ENCODE measurements around the gene NGLY1.
A peak's percentile ranks its signal among the peaks of the same experiment; 100 is the strongest.

NGLY1 gene

GRCh38 chr3:25782938-25783660, at the start of gene NGLY1:
NGLY1 (minus strand) TSS chr3:25783443; CDS start chr3:25783390, 53 bp downstream.
- TF ChIP-seq EP300 (IDR thresholded peaks at IDR 0.05; ENCODE audit: borderline replicate concordance) (no peak), TEAD4 (IDR thresholded peaks at IDR 0.05) (no peak), NFIC (IDR thresholded peaks at IDR 0.05) (peak; percentile 27; the same call in 1 of the 2 replicates), CREB1 (IDR thresholded peaks at IDR 0.05; ENCODE audit: low read depth) (no peak), TAF1 (IDR thresholded peaks at IDR 0.05; ENCODE audit: low read depth) (peak; percentile 95), YY1 (IDR thresholded peaks at IDR 0.05; ENCODE audit: low read depth) (peak; percentile 87), RAD21 (IDR thresholded peaks at IDR 0.05; ENCODE audit: low read depth) (no peak), CEBPB (IDR thresholded peaks at IDR 0.05) (no peak), EGR1 (IDR thresholded peaks at IDR 0.05) (peak; percentile 12; the same call in 1 of the 2 replicates), MAX (IDR thresholded peaks at IDR 0.05) (peak; percentile 58), TCF12 (IDR thresholded peaks at IDR 0.05; ENCODE audit: low read depth) (0 out of 2 replicates have a peak, but pooled peaks have one; percentile 17), ZBTB7A (IDR thresholded peaks at IDR 0.05; ENCODE audit: low read depth) (no peak), FOXM1 (IDR thresholded peaks at IDR 0.05; ENCODE audit: borderline replicate concordance, low read depth) (no peak)

GRCh38 chr3:25831578-25831977, 48.3 kb upstream of the NGLY1 start:
- TF ChIP-seq RAD21 (IDR thresholded peaks at IDR 0.05; ENCODE audit: low read depth) (peak; percentile 58), FOXM1 (IDR thresholded peaks at IDR 0.05; ENCODE audit: borderline replicate concordance, low read depth) (no peak), TEAD4 (IDR thresholded peaks at IDR 0.05) (no peak)

GRCh38 chr3:25830373-25831280, 47.4 kb upstream of the NGLY1 start:
- TF ChIP-seq TAF1 (IDR thresholded peaks at IDR 0.05; ENCODE audit: low read depth): no peak
- no peak for TF ChIP-seq NFIC (IDR thresholded peaks at IDR 0.05)
- no peak for TF ChIP-seq CEBPB (IDR thresholded peaks at IDR 0.05)
- no peak for TF ChIP-seq FOXM1 (IDR thresholded peaks at IDR 0.05; ENCODE audit: borderline replicate concordance, low read depth)
- no peak for TF ChIP-seq MAX (IDR thresholded peaks at IDR 0.05)

GRCh38 chr3:25826510-25826909, 43.3 kb upstream of the NGLY1 start:
- TF ChIP-seq CEBPB (IDR thresholded peaks at IDR 0.05) (no peak), EP300 (IDR thresholded peaks at IDR 0.05; ENCODE audit: borderline replicate concordance) (no peak), FOXM1 (IDR thresholded peaks at IDR 0.05; ENCODE audit: borderline replicate concordance, low read depth) (no peak), TEAD4 (IDR thresholded peaks at IDR 0.05) (no peak), ZBTB7A (IDR thresholded peaks at IDR 0.05; ENCODE audit: low read depth) (no peak), USF1 (IDR thresholded peaks at IDR 0.05) (no peak), TCF12 (IDR thresholded peaks at IDR 0.05; ENCODE audit: low read depth) (no peak)

- TF ChIP-seq RAD21 (IDR thresholded peaks at IDR 0.05; ENCODE audit: low read depth): no peak
- TF ChIP-seq TCF12 (IDR thresholded peaks at IDR 0.05; ENCODE audit: low read depth): no peak
- TF ChIP-seq EP300 (IDR thresholded peaks at IDR 0.05; ENCODE audit: borderline replicate concordance): no peak
- TF ChIP-seq CEBPB (IDR thresholded peaks at IDR 0.05): peak; percentile 89
Observed at GRCh38 chr3:25823314-25823713, 40.1 kb upstream of the NGLY1 start.

- TF ChIP-seq TEAD4 (IDR thresholded peaks at IDR 0.05) (no peak), TCF12 (IDR thresholded peaks at IDR 0.05; ENCODE audit: low read depth) (no peak), EP300 (IDR thresholded peaks at IDR 0.05; ENCODE audit: borderline replicate concordance) (no peak), CREB1 (IDR thresholded peaks at IDR 0.05; ENCODE audit: low read depth) (no peak), REST (IDR thresholded peaks at IDR 0.05; ENCODE audit: low read depth) (no peak), ZBTB7A (IDR thresholded peaks at IDR 0.05; ENCODE audit: low read depth) (no peak), USF1 (IDR thresholded peaks at IDR 0.05) (no peak), CEBPB (IDR thresholded peaks at IDR 0.05) (no peak), NFIC (IDR thresholded peaks at IDR 0.05) (no peak), MAX (IDR thresholded peaks at IDR 0.05) (no peak), TAF1 (IDR thresholded peaks at IDR 0.05; ENCODE audit: low read depth) (no peak), EGR1 (IDR thresholded peaks at IDR 0.05) (no peak), RAD21 (IDR thresholded peaks at IDR 0.05; ENCODE audit: low read depth) (no peak), YY1 (IDR thresholded peaks at IDR 0.05; ENCODE audit: low read depth) (no peak), FOXM1 (IDR thresholded peaks at IDR 0.05; ENCODE audit: borderline replicate concordance, low read depth) (no peak)
Observed at GRCh38 chr3:25821746-25822573, 38.7 kb upstream of the NGLY1 start.

Measured in Ishikawa (cell line).